H1 (cell line): ENCODE data around the gene KCNC1. TPM values are rescaled to one million over a fixed set of nuclear protein-coding genes. Genes with fewer than 3 reads are reported as not detected.

ENCODE experiments used
- CTCF ChIA-PET: fragments of 300-600 bp; sonication (Branson Sonifier 250); formaldehyde crosslinking; loops from one replicate; lab custom pipeline; 2021; ENCODE audit not compliant: partially characterized antibody; lab: Charles Lee
- POLR2A ChIA-PET: fragments of 300-600 bp; sonication (Branson Sonifier 250); formaldehyde crosslinking; loops from one replicate; lab custom pipeline; 2021; ENCODE audit warnings: inconsistent platforms; ENCODE audit not compliant: partially characterized antibody; lab: Charles Lee
- DNase-seq, 2 experiments: peaks; one replicate each; pipeline versions ENCODE4 v3.0.0 to v3.0.0-alpha.2; 2010 to 2022; ENCODE audit warnings: low spot score in 2 of 2, low read depth in 1 of 2, mixed read lengths in 1 of 2
- FAIRE-seq: peaks from 2 replicates; lab custom pipeline; 2011; peaks lifted over from hg19 to GRCh38; lab: Jason Lieb, UNC
- H2AFZ ChIP-seq: 2 replicates; pipeline ENCODE4 v1.8.1; 2012; ENCODE audit warnings: low read length, inconsistent platforms
- H2AK5ac ChIP-seq: 2 replicates; pipeline ENCODE4 v1.6.1; 2013; ENCODE audit warnings: low read depth, low read length
- H2BK120ac ChIP-seq: replicated peaks from 2 replicates; pipeline ENCODE3; 2013; ENCODE audit warnings: low read depth, low read length, inconsistent platforms
- H2BK12ac ChIP-seq: 2 replicates; pipeline ENCODE4 v1.6.1; 2013; ENCODE audit warnings: low read depth, low read length
- H2BK15ac ChIP-seq: 2 replicates; pipeline ENCODE4 v1.6.1; 2013; ENCODE audit warnings: low read length
- H2BK20ac ChIP-seq: 2 replicates; pipeline ENCODE4 v1.6.1; 2013; ENCODE audit warnings: low read length
- H2BK5ac ChIP-seq: 2 replicates; pipeline ENCODE4 v1.6.1; 2013; ENCODE audit warnings: low read depth, low read length
- H3K14ac ChIP-seq: 2 replicates; pipeline ENCODE4 v1.6.1; 2013; ENCODE audit warnings: inconsistent platforms; ENCODE audit not compliant: insufficient read length
- H3K18ac ChIP-seq: 2 replicates; pipeline ENCODE4 v1.6.1; 2013; ENCODE audit warnings: low read length; ENCODE audit errors: extremely low read depth
- H3K23ac ChIP-seq: 2 replicates; pipeline ENCODE4 v1.6.1; 2013; ENCODE audit warnings: inconsistent platforms; ENCODE audit not compliant: insufficient read length
- H3K23me2 ChIP-seq: 2 replicates; pipeline ENCODE4 v1.6.1; 2013; ENCODE audit warnings: low read depth, low read length
- H3K27ac ChIP-seq: 2 replicates; pipeline ENCODE4 v1.6.1; 2011; ENCODE audit warnings: low read depth, low read length, inconsistent platforms
- H3K27me3 ChIP-seq, 4 experiments: replicated peaks in 1 of 4; 1 replicate in 1 of 4; 2 replicates in 3 of 4; pipeline versions ENCODE4 v1.6.1 to v1.8.1; 2011 to 2013; ENCODE audit warnings: low read length in 3 of 4, mild to moderate bottlenecking in 3 of 4, inconsistent platforms in 2 of 4, mixed read lengths in 2 of 4, moderate library complexity in 1 of 4; ENCODE audit not compliant: control insufficient read depth in 3 of 4, insufficient read depth in 3 of 4; ENCODE audit errors: extremely low read depth in 1 of 4
- H3K36me3 ChIP-seq, 4 experiments: 2 replicates each; pipeline versions ENCODE4 v1.6.1 to v1.8.1; 2011 to 2013; ENCODE audit warnings: mild to moderate bottlenecking in 4 of 4, low read length in 3 of 4, moderate library complexity in 2 of 4, control low read depth in 1 of 4, inconsistent platforms in 1 of 4; ENCODE audit not compliant: insufficient read depth in 4 of 4, control insufficient read depth in 2 of 4
- H3K4ac ChIP-seq: replicated peaks from 2 replicates; pipeline ENCODE3; 2013; ENCODE audit warnings: low read length, low read depth, mixed read lengths, inconsistent platforms; ENCODE audit not compliant: insufficient read length
- H3K4me1 ChIP-seq, 4 experiments: replicated peaks in 1 of 4; 1 replicate in 1 of 4; 2 replicates in 3 of 4; pipeline versions ENCODE4 v1.6.1 to v1.8.1; 2011 to 2013; ENCODE audit warnings: low read length in 3 of 4, inconsistent platforms in 2 of 4, mixed read lengths in 1 of 4; ENCODE audit not compliant: insufficient read depth in 4 of 4, control insufficient read depth in 3 of 4
- H3K4me2 ChIP-seq, 2 experiments: 2 replicates each; pipeline versions ENCODE4 v1.6.1 to v1.8.1; 2011 to 2013; ENCODE audit warnings: low read depth in 2 of 2, low read length in 2 of 2, control low read depth in 1 of 2, inconsistent platforms in 1 of 2, mild to moderate bottlenecking in 1 of 2; ENCODE audit not compliant: insufficient read depth in 1 of 2
- H3K4me3 ChIP-seq, 4 experiments: fragments of 200-600, 300-600 bp in 1 of 4; sonication (generic), shearing (Covaris generic), sonication (Bioruptor Twin) in 1 of 4; 2 replicates each; pipeline versions ENCODE4 v1.5.1 to v1.8.1; 2011 to 2016; ENCODE audit warnings: low read length in 4 of 4, low read depth in 3 of 4, control low read depth in 2 of 4, inconsistent platforms in 2 of 4, mild to moderate bottlenecking in 2 of 4, mixed read lengths in 1 of 4, moderate library complexity in 1 of 4; ENCODE audit not compliant: insufficient read depth in 2 of 4; ENCODE audit errors: extremely low read depth in 1 of 4
- H3K56ac ChIP-seq: replicated peaks from 2 replicates; pipeline ENCODE3; 2013; ENCODE audit warnings: low read depth, mild to moderate bottlenecking, mixed read lengths, low read length, inconsistent platforms; ENCODE audit not compliant: insufficient read length
- H3K79me1 ChIP-seq: 2 replicates; pipeline ENCODE4 v1.6.1; 2013; ENCODE audit warnings: low read depth, low read length, control low read depth
- H3K79me2 ChIP-seq, 2 experiments: 2 replicates each; pipeline versions ENCODE4 v1.6.1 to v1.8.1; 2012 to 2013; ENCODE audit warnings: low read length in 2 of 2, mild to moderate bottlenecking in 2 of 2, inconsistent platforms in 1 of 2; ENCODE audit not compliant: insufficient read depth in 2 of 2, control insufficient read depth in 1 of 2
- H3K9ac ChIP-seq, 4 experiments: replicated peaks in 1 of 4; 1 replicate in 1 of 4; 2 replicates in 3 of 4; pipeline versions ENCODE4 v1.6.1 to v1.8.1; 2011 to 2013; ENCODE audit warnings: low read depth in 3 of 4, low read length in 3 of 4, control low read depth in 2 of 4, mild to moderate bottlenecking in 2 of 4, moderate library complexity in 2 of 4, inconsistent platforms in 1 of 4; ENCODE audit errors: extremely low read depth in 1 of 4
- H3K9me3 ChIP-seq, 2 experiments: 2 replicates each; pipeline versions ENCODE4 v1.6.1 to v1.8.1; 2012 to 2013; ENCODE audit warnings: mild to moderate bottlenecking in 2 of 2, moderate library complexity in 2 of 2, control low read depth in 1 of 2, inconsistent platforms in 1 of 2, low read depth in 1 of 2, low read length in 1 of 2, mixed read lengths in 1 of 2; ENCODE audit not compliant: insufficient read depth in 2 of 2
- H4K20me1 ChIP-seq, 2 experiments: replicated peaks in 1 of 2; 2 replicates each; pipeline versions ENCODE3 to v1.8.1; 2011 to 2013; ENCODE audit warnings: inconsistent platforms in 2 of 2, low read length in 2 of 2, mild to moderate bottlenecking in 1 of 2; ENCODE audit not compliant: insufficient read depth in 2 of 2, control insufficient read depth in 1 of 2
- H4K5ac ChIP-seq: 2 replicates; pipeline ENCODE4 v1.6.1; 2013; ENCODE audit warnings: low read length, low read depth, mixed read lengths, inconsistent platforms; ENCODE audit not compliant: insufficient read length
- H4K8ac ChIP-seq: 2 replicates; pipeline ENCODE4 v1.8.0; 2013; ENCODE audit warnings: mild to moderate bottlenecking, moderate library complexity, low read length, inconsistent platforms; ENCODE audit not compliant: insufficient read depth; ENCODE audit errors: extremely low read depth
- H4K91ac ChIP-seq: replicated peaks from 2 replicates; pipeline ENCODE3; 2013; ENCODE audit warnings: low read length, mixed read lengths, inconsistent platforms; ENCODE audit not compliant: insufficient read length
- TAF1 ChIP-seq: IDR thresholded peaks from 2 replicates; pipeline ENCODE4 v1.6.1; 2011; ENCODE audit warnings: mild to moderate bottlenecking, low read depth, low read length
- YY1 ChIP-seq: IDR thresholded peaks from 2 replicates; pipeline ENCODE4 v1.6.1; 2011; ENCODE audit warnings: low read depth, mild to moderate bottlenecking, low read length
- WGBS, 2 experiments: shearing (Covaris generic) in 1 of 2; methylation state at CpG; one replicate each; pipeline versions ENCODE4 v1.1.6 to v1.1.7; 2013 to 2015; ENCODE audit warnings: low lambda C conversion rate in 2 of 2, mixed read lengths in 2 of 2, inconsistent platforms in 1 of 2, low coverage in 1 of 2, missing lambda C conversion rate in 1 of 2; ENCODE audit not compliant: insufficient replicate concordance in 2 of 2, insufficient coverage in 1 of 2, insufficient read length in 1 of 2; ENCODE audit errors: extremely low coverage in 1 of 2, missing lambda C conversion rate in 1 of 2; 5-methylcytosine and 5-hydroxymethylcytosine counted together
- polyA plus RNA-seq, 7 experiments: library from polyadenylated mRNA; depleted of rRNA in 3 of 7; stranded (reverse) in 5 of 7; unstranded in 2 of 7; fragments of >200 nt in 5 of 7; fragments of 200-250 nt in 2 of 7; gene quantifications; 1 replicate in 5 of 7; 2 replicates in 1 of 7; 4 replicates in 1 of 7; pipeline versions ENCODE4 v1.2.1 to v1.2.3, GENCODE V29; 2011 to 2013; ENCODE audit warnings: missing spikeins in 2 of 7, mixed read lengths in 2 of 7
- total RNA-seq: library from RNA; stranded (reverse); fragmentation: NEBNext Ultra II Directional; extraction: Animal tissue kit (Norgen Biotek cat#: 25700); gene quantifications from 2 replicates; pipeline ENCODE4 v1.2.1, GENCODE V29; 2021

KCNC1 gene
- total and polyA plus RNA-seq, 2 of the 8 experiments (the other 6 are each of a cell fraction or from before 2014, with no cell fraction given) = 0.11 to 0.26 TPM

GRCh38 chr11:17790453-17790852 lies 55.9 kb downstream of the KCNC1 start:
- Histone ChIP-seq H3K27ac (no peak overlapping the region), H3K79me2 (no peaks in the 10 kb centered on the region), H3K27me3 (no peaks in the 10 kb centered on the region), H4K20me1 (no peaks in the 10 kb centered on the region), H3K4ac (no peak overlapping the region), H2BK15ac (no peak overlapping the region), H3K56ac (no peak overlapping the region), H2BK5ac (no peak overlapping the region), H4K5ac (no peak overlapping the region), H3K23ac (no peak overlapping the region), H3K18ac (no peak overlapping the region), H3K9ac (no peak overlapping the region), H2BK12ac (no peak overlapping the region), H2AFZ (no peak overlapping the region), H4K8ac (no peak overlapping the region), H3K14ac (no peak overlapping the region), H3K4me2 (no peak overlapping the region), H3K23me2 (no peaks in the 10 kb centered on the region), H3K9me3 (no peaks in the 10 kb centered on the region), H2BK20ac (no peak overlapping the region), H3K4me1 (peaks cover 0 to 2% (median 0%) of the 10 kb centered on the region in 4 experiments; a peak in 1 of 7 replicates), H3K79me1 (no peaks in the 10 kb centered on the region), H2BK120ac (no peak overlapping the region), H3K36me3 (no peaks in the 10 kb centered on the region), H2AK5ac (no peak overlapping the region), H4K91ac (no peak overlapping the region), H3K4me3 (no peak overlapping the region)
- no peak for FAIRE-seq
- no peak for DNase-seq
- TF ChIP-seq TAF1 (no peak), YY1 (no peak)
- POLR2A ChIA-PET = interaction anchor here (0.7 kb wide), 1 partner anchor 259 kb away, joined by 3 read pairs; no protein-coding TSS in a partner anchor
- CTCF ChIA-PET = interaction anchor here (0.7 to 1.1 kb wide), 2 partner anchors 46 to 116 kb away, joined by 3 read pairs; no protein-coding TSS in a partner anchor
- 95% methylated on average over 1 of the region's 1 CpG; no CpG with 5 or more reads in 1 of the 2 experiments for WGBS, 2 experiments
